DND-41 (cell line): ENCODE results near the gene FSTL1.

Source experiments
- CTCF ChIP-seq: IDR thresholded peaks from 2 replicates; pipeline ENCODE4 v1.5.1; 2012; ENCODE audit warnings: borderline replicate concordance, low read length, moderate library complexity, mild to moderate bottlenecking; ENCODE audit not compliant: poor library complexity, severe bottlenecking; ENCODE audit errors: extremely low read depth
- EZH2 ChIP-seq: IDR thresholded peaks from 3 replicates; pipeline ENCODE4 v1.6.1; 2012; ENCODE audit warnings: borderline replicate concordance, low read depth, mild to moderate bottlenecking, moderate library complexity, low read length, inconsistent platforms; ENCODE audit not compliant: severe bottlenecking

GRCh38 chr3:120407508-120408287 is 43.1 kb downstream of the FSTL1 start:
- TF ChIP-seq CTCF (no peak), EZH2 (no peak)
